Neural progenitor cell (in vitro differentiated cells): Measurements from ENCODE around the gene SH2B2. TPM values are rescaled to one million over a fixed set of nuclear protein-coding genes. Genes with fewer than 3 reads are reported as not detected.

Source experiments
- DNase-seq: peaks from one replicate; pipeline ENCODE4 v3.0.0-alpha.2; 2016; ENCODE audit warnings: low spot score
- H2AFZ ChIP-seq: fragments of 200-600 bp; sonication (generic); replicated peaks from 2 replicates; pipeline ENCODE4 v1.6.1; 2016; ENCODE audit warnings: antibody characterized with exemption
- H3F3A ChIP-seq: fragments of 200-600 bp; sonication (generic); 2 replicates; pipeline ENCODE4 v1.6.1; 2016; ENCODE audit warnings: antibody characterized with exemption, low read depth
- H3K27ac ChIP-seq: fragments of 200-600 bp; sonication (generic); 2 replicates; pipeline ENCODE4 v1.5.1; 2016; ENCODE audit warnings: mild to moderate bottlenecking
- H3K27me3 ChIP-seq: fragments of 200-600 bp; sonication (generic); 2 replicates; pipeline ENCODE4 v1.6.1; 2016; ENCODE audit warnings: mild to moderate bottlenecking, moderate library complexity
- H3K36me3 ChIP-seq: fragments of 200-600 bp; sonication (generic); 2 replicates; pipeline ENCODE4 v1.5.1; 2016
- H3K4me1 ChIP-seq: fragments of 200-600 bp; sonication (generic); 2 replicates; pipeline ENCODE4 v1.6.1; 2016; ENCODE audit warnings: mixed run types
- H3K4me2 ChIP-seq: fragments of 200-600 bp; sonication (generic); 2 replicates; pipeline ENCODE4 v1.6.1; 2016
- H3K4me3 ChIP-seq: fragments of 200-600 bp; sonication (generic); 2 replicates; pipeline ENCODE4 v1.5.1; 2016
- H3K79me2 ChIP-seq: fragments of 200-600 bp; sonication (generic); 2 replicates; pipeline ENCODE4 v1.6.1; 2016; ENCODE audit warnings: low read depth
- H3K9ac ChIP-seq: fragments of 200-600 bp; sonication (generic); 2 replicates; pipeline ENCODE4 v1.6.1; 2016
- H3K9me3 ChIP-seq: fragments of 200-600 bp; sonication (generic); 2 replicates; pipeline ENCODE4 v1.5.1; 2016; ENCODE audit warnings: low read depth
- H4K20me1 ChIP-seq: fragments of 200-600 bp; sonication (generic); 2 replicates; pipeline ENCODE4 v1.6.1; 2016; ENCODE audit warnings: low read depth
- H3K27ac Mint-ChIP-seq: 3 replicates; pipeline ENCODE4 v1.8.0; 2021; ENCODE audit warnings: mixed read lengths
- H3K27me3 Mint-ChIP-seq: 2 replicates; pipeline ENCODE4 v1.8.0; 2022; ENCODE audit warnings: low read depth, mild to moderate bottlenecking, inconsistent platforms, moderate library complexity, mixed read lengths; ENCODE audit not compliant: insufficient read depth
- H3K36me3 Mint-ChIP-seq: 3 replicates; pipeline ENCODE4 v1.8.0; 2021; ENCODE audit warnings: mixed read lengths
- H3K4me1 Mint-ChIP-seq: 3 replicates; pipeline ENCODE4 v1.8.0; 2021; ENCODE audit warnings: mixed read lengths
- H3K4me3 Mint-ChIP-seq: 3 replicates; pipeline ENCODE4 v1.8.0; 2021; ENCODE audit warnings: mild to moderate bottlenecking, moderate library complexity, mixed read lengths
- H3K9me3 Mint-ChIP-seq: 3 replicates; pipeline ENCODE4 v1.8.0; 2020; ENCODE audit warnings: mixed read lengths
- EZH2 ChIP-seq: fragments of 200-600 bp; sonication (generic); IDR thresholded peaks from 2 replicates; pipeline ENCODE4 v1.6.1; 2017; ENCODE audit warnings: antibody characterized with exemption, mild to moderate bottlenecking, moderate library complexity
- EZH2phosphoT487 ChIP-seq: fragments of 200-600 bp; sonication (generic); IDR thresholded peaks from 2 replicates; pipeline ENCODE4 v1.6.1; 2017; ENCODE audit warnings: antibody characterized with exemption
- total RNA-seq: library from RNA; depleted of rRNA; stranded (reverse); fragments of >200 nt; gene quantifications from 2 replicates; pipeline ENCODE4 v1.2.3, GENCODE V29; 2015; ENCODE audit warnings: low replicate concordance
- TF ChIP-seq, protein P1 (sequence below): fragments of 200-600 bp; sonication (generic); IDR thresholded peaks from 2 replicates; pipeline ENCODE4 v1.5.1; 2017; ENCODE audit warnings: antibody characterized with exemption, mild to moderate bottlenecking

The SH2B2 gene
- total RNA-seq, result 2.0 and 15.1 TPM in 2 replicates

GRCh38 chr7:102286237-102287110 lies at the start of gene SH2B2:
TSS of gene SH2B2 (plus strand) at chr7:102286868. CDS start at chr7:102300551, 13,683 bp downstream.
- no peak within 1 kb of the TSS for H3K27ac Mint-ChIP-seq
- Histone ChIP-seq H3K9me3 (no peaks in the 10 kb centered on the region), H3K4me2 (peak within 1 kb of the TSS; percentile 97), H3K9ac (peak within 1 kb of the TSS; percentile 35), H2AFZ (peak within 1 kb of the TSS; percentile 66), H3K79me2 (no peaks in the 10 kb centered on the region), H4K20me1 (peaks cover 40% of the 10 kb centered on the region), H3K4me1 (peaks cover 19% of the 10 kb centered on the region), H3F3A (peaks cover 25% of the 10 kb centered on the region), H3K36me3 (no peaks in the 10 kb centered on the region), H3K27ac (no peak within 1 kb of the TSS), H3K4me3 (peak within 1 kb of the TSS; percentile 95), H3K27me3 (peaks cover 12% of the 10 kb centered on the region)
- no peaks in the 10 kb centered on the region for H3K36me3 Mint-ChIP-seq
- TF ChIP-seq EZH2, result no peak
- TF ChIP-seq, protein P1, sequence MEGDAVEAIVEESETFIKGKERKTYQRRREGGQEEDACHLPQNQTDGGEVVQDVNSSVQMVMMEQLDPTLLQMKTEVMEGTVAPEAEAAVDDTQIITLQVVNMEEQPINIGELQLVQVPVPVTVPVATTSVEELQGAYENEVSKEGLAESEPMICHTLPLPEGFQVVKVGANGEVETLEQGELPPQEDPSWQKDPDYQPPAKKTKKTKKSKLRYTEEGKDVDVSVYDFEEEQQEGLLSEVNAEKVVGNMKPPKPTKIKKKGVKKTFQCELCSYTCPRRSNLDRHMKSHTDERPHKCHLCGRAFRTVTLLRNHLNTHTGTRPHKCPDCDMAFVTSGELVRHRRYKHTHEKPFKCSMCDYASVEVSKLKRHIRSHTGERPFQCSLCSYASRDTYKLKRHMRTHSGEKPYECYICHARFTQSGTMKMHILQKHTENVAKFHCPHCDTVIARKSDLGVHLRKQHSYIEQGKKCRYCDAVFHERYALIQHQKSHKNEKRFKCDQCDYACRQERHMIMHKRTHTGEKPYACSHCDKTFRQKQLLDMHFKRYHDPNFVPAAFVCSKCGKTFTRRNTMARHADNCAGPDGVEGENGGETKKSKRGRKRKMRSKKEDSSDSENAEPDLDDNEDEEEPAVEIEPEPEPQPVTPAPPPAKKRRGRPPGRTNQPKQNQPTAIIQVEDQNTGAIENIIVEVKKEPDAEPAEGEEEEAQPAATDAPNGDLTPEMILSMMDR, result no peak
- no peak for TF ChIP-seq EZH2phosphoT487
- H3K4me3 Mint-ChIP-seq, result peak within 1 kb of the TSS; percentile 87
- peaks cover 25% of the 10 kb centered on the region for H3K4me1 Mint-ChIP-seq
- H3K27me3 Mint-ChIP-seq, result peaks cover 6% of the 10 kb centered on the region
- DNase-seq, result peak; percentile 87
- H3K9me3 Mint-ChIP-seq, result no peaks in the 10 kb centered on the region

- peaks cover 2% of the 10 kb centered on the region for H3K4me1 ChIP-seq
- H3F3A ChIP-seq, result peaks cover 5% of the 10 kb centered on the region
- Mint-ChIP-seq H3K27ac (no peak overlapping the region), H3K4me1 (peaks cover 8% of the 10 kb centered on the region), H3K36me3 (peaks cover 10% of the 10 kb centered on the region), H3K27me3 (no peaks in the 10 kb centered on the region), H3K9me3 (no peaks in the 10 kb centered on the region), H3K4me3 (no peak overlapping the region)
- no peak overlapping the region for H3K27ac ChIP-seq
- H3K4me3 ChIP-seq, result no peak overlapping the region
- no peak overlapping the region for H2AFZ ChIP-seq
- H3K27me3 ChIP-seq, result no peaks in the 10 kb centered on the region
- DNase-seq, result no peak
- H3K36me3 ChIP-seq, result no peaks in the 10 kb centered on the region
- TF ChIP-seq, protein P1, result no peak
- TF ChIP-seq EZH2 (no peak), EZH2phosphoT487 (no peak)
- H3K9ac ChIP-seq, result no peak overlapping the region
- no peaks in the 10 kb centered on the region for H3K9me3 ChIP-seq
- no peak overlapping the region for H3K4me2 ChIP-seq
- H3K79me2 ChIP-seq, result no peaks in the 10 kb centered on the region
- peaks cover 8% of the 10 kb centered on the region for H4K20me1 ChIP-seq
These were observed 47.4 kb upstream of the SH2B2 start for GRCh38 chr7:102239206-102239820.

DNA sequence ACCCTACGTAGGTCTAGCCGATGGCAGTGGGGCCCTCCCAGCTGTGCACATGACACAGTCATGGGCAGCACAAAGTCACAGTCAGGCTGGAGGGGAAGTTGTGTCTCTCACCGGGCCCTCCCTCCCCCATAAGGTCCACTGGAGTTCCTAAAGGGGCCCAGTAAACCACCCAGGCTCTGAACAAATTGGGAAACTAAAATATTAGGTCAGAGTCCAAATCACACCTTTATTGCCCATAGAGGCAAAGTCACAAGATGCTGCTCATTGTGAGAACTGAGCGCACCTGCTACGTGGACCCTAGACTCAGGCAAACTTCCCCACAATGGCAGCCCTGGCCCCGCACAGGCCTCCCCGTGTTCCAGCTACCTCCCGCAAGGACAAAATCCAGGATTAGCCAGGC lies 45.2 kb upstream of the SH2B2 start:
- H3K36me3 Mint-ChIP-seq, result peaks cover 8% of the 10 kb centered on the region
- H3K27me3 Mint-ChIP-seq, result no peaks in the 10 kb centered on the region
- Histone ChIP-seq H3K9ac (no peak overlapping the region), H2AFZ (no peak overlapping the region), H3K36me3 (no peaks in the 10 kb centered on the region), H3K79me2 (no peaks in the 10 kb centered on the region), H3K9me3 (no peaks in the 10 kb centered on the region), H3K4me2 (no peak overlapping the region), H3F3A (no peaks in the 10 kb centered on the region), H3K27ac (no peak overlapping the region), H3K27me3 (no peaks in the 10 kb centered on the region), H4K20me1 (peaks cover 5% of the 10 kb centered on the region), H3K4me3 (no peak overlapping the region), H3K4me1 (peaks cover 2% of the 10 kb centered on the region)
- H3K4me1 Mint-ChIP-seq, result peaks cover 3% of the 10 kb centered on the region
- no peak for DNase-seq
- TF ChIP-seq EZH2, result no peak
- TF ChIP-seq, protein P1, result no peak
- no peak for TF ChIP-seq EZH2phosphoT487
- no peak overlapping the region for H3K27ac Mint-ChIP-seq
- H3K4me3 Mint-ChIP-seq, result no peak overlapping the region
- no peaks in the 10 kb centered on the region for H3K9me3 Mint-ChIP-seq
